ENCODE measurements around the gene ZDHHC16.
"Not testable (repeated sequence)": the region's sequence is repeated elsewhere in the genome, so short reads cannot be mapped to it uniquely, and the experiment has no call there.

The ZDHHC16 gene

DNA sequence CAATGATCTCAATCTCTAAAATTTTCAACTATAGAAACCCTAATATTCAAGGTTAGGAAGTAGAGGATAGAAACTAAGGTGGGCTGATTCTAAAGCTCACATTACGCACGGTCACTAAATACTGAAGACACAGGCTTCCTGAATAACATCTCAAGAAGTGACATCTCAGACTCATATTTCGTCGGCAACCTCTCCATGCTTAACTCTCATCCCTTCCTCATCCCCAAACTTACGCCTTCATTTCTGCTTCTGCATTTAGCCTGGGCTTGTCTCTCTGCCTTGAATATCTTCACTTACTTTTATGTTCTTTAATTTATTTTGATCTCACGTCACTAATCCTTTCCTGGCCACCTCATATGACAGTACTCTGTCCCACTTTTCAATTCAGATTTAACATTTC, 10.8 kb upstream of the ZDHHC16 start:
- FAIRE-seq, result no peak

- FAIRE-seq, result no peak
These were observed 3.7 kb upstream of the ZDHHC16 start for GRCh38 chr10:97442277-97442676.

GRCh38 chr10:97444212-97444611, 1.8 kb upstream of the ZDHHC16 start:
- FAIRE-seq, result no peak

DNA sequence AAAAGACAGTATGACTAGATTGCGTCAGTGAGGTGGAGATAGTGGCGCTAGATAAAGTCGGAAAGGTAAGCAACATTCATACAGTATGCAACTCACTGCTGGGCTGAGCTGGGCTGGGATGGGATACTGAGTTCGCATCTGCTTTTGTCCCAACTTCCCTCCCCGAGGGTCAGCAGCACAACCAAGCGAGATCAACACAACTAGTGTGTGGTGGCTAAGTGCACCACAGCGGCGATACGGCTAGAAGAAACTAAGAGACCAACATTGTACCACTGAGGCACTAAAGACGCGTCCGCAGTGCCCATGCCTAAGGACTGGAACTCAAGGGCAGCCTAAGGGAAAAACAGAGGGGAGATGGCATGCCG, 636 bp upstream of the ZDHHC16 start:
- no peak for FAIRE-seq

- no peak for FAIRE-seq
These were observed 4.9 kb downstream of the ZDHHC16 start for GRCh38 chr10:97450828-97451227.

DNA sequence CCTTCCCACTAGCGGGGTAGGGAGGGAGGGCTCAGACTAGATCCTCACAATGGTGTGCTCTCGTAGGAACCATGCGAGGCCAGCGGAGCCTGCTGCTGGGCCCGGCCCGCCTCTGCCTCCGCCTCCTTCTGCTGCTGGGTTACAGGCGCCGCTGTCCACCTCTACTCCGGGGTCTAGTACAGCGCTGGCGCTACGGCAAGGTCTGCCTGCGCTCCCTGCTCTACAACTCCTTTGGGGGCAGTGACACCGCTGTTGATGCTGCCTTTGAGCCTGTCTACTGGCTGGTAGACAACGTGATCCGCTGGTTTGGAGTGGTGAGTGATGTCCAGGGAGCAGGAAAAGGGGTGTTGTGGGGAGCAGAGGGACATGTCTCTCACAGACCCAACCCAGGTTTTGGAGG, 5.6 kb downstream of the ZDHHC16 start:
- no peak for FAIRE-seq

DNA sequence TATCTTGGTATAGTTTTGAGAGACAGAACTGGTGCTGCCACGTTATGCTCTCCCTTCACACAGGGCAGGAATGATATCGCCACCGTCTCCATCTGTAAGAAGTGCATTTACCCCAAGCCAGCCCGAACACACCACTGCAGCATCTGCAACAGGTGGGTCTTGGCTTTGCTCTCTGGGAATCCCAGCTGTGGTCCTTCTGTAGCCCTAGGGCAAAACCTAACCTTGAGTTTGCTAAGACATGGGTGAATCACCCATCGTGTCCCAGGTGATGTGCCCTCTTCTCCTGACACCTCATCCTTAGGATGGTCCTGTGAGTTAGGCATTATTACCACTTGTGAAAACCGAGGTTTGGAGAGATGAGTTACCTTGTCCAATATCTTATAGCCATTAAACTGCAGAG, 6.4 kb downstream of the ZDHHC16 start:
- no peak for FAIRE-seq

GRCh38 chr10:97454330-97455036, 8.5 kb downstream of the ZDHHC16 start:
- no peak for FAIRE-seq

DNA sequence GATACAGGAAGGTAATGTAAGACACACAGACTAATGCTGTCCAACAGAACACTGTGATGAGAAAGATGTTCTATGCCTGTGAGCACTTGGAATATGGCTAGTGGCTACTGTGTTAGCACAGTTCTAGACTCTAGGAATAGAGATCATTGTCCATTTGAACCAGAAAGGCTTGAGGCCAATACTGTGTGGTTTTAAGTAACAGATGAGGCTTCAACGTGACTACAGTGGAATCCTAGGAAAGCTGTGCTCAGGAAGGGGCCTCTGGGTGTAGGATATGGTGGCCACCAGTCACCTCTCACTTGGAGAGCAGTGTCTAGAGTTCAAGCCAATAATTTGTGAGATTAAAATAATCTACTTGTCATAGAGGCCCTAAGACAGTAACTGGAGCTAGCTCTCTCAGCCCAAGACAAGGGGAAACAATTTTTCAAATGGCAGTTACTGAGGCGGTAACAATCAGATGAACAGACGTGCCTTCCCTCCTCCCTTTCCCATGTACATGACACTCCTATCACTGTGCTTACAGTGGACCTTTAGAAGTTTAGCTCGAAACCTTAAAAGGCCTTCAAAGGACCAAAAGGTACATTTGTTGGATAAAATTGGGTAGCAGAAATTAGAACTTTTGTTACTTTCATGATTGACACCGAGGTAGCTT, 10.2 kb downstream of the ZDHHC16 start:
- FAIRE-seq, result no peak

- FAIRE-seq, result no peak
These were observed 10.7 kb downstream of the ZDHHC16 start for GRCh38 chr10:97456686-97457065.

GRCh38 chr10:97459111-97459510, 13.1 kb downstream of the ZDHHC16 start:
- no peak for FAIRE-seq

GRCh38 chr10:97459933-97460332, 14.0 kb downstream of the ZDHHC16 start:
- FAIRE-seq, result no peak

GRCh38 chr10:97462309-97462708, 16.3 kb downstream of the ZDHHC16 start:
- FAIRE-seq, result no peak

DNA sequence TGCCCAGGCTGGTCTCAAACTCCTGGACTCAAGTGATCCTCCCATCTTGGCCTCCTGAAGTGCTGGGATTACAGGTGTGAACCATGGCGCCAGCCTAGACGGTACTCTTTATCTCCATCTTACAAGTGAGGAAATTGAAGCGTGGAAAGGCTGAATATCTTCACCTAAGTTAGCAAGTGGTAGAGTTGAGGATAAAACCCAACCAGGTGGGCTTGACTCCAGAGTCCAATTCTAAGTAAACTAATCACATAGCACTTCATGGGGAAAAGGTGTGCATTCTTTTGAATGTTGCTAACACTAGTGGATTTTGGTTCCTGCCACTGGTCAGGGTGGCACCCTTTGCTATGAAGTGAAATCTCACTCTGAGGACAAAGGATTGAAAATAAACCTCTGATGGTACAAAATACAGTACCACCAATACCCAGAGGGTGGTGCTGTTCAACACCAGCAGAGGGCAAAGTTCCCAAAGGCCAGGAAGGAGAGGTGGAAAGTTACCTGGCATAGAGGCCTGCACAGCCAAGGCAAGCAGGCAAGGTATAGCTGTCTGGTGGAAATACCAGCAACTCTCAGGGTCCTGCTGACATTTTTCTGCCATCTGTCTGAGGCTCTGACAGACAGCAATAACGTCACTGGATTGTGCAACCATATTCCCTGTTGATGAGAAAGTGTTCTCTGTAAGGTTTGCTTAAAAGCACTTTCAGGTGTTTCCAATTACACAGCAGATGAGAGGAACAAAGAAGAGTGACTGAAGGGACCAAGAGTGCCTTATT, 17.6 kb downstream of the ZDHHC16 start:
- FAIRE-seq, result no peak

DNA sequence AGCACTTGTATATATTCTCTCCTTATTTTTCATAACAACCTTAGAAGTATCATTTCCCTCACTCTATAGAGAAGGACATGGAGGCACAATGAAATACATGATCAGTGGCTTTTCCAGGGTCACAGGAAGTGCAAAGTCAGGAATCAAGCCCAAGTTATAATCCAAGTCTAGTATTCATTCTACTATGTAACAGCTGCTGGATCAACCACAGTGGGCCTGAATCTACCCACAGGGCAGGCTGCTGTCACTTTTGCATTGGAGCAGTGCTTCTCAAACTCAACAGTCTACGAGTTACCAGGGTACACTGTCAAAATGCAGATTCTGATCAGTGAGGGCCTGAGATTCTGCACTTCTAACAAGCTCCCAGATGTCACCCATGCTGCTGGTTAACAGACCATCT, 18.3 kb downstream of the ZDHHC16 start:
- FAIRE-seq, result no peak

GRCh38 chr10:97465982-97466381, 20.0 kb downstream of the ZDHHC16 start:
- no peak for FAIRE-seq

GRCh38 chr10:97466755-97467154, 20.8 kb downstream of the ZDHHC16 start:
- FAIRE-seq, result no peak

DNA sequence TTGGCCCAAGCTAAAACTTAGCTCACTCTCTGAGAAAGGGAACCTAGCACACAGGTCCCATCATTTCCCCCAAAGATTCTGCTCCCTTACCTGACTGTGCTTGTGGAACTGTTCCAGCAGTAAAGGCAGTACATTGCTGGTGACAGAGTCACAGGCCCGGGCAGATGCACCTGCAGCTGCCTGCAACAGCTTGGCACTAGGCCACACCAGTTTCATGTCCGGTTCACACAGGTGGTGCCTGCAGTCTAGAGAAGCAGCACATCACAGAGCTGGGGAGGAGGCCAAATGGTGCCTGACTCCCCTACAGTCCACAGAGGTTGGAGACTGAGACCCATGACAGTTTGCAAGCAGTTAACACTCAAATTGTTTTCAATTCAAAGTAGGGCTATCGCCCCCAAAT, 22.2 kb downstream of the ZDHHC16 start:
- FAIRE-seq, result no peak

DNA sequence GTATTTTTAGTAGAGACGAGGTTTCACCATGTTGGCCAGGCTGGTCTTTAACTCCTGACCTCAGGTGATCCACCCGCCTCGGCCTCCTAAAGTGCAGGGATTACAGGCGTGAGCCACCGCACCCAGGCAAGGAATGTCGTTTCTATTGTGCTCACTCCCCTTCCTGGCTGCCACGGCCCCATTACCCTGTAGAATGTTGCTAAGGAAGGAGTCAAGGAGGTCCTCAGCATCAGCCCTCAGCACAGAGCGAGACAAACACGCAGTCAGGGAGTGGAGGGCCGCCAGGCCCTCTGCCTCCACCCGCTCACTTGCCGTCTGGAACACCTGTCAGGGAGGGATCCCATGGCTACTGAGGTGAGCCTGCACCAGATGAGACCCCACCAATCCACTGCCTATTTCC, 22.8 kb downstream of the ZDHHC16 start:
- FAIRE-seq, result not testable (repeated sequence)

DNA sequence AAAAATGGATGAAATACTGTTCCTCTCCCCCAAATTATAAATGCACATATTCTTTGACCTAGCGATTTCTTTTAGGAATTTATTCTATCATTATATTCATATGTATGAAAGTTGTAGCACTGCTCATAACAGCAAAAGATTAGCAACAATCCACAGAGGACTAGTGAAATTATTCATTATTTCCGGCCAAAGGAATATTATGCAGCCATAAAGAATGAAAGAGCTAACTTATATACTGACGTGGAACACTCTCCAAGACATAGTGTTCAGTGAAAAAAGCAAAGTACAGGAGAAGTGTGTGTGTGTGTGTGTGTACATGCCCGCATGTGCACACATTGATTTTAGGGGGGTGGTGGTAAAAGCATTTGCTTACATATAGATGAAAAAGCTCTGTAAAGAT, 28.9 kb downstream of the ZDHHC16 start:
- FAIRE-seq, result no peak

DNA sequence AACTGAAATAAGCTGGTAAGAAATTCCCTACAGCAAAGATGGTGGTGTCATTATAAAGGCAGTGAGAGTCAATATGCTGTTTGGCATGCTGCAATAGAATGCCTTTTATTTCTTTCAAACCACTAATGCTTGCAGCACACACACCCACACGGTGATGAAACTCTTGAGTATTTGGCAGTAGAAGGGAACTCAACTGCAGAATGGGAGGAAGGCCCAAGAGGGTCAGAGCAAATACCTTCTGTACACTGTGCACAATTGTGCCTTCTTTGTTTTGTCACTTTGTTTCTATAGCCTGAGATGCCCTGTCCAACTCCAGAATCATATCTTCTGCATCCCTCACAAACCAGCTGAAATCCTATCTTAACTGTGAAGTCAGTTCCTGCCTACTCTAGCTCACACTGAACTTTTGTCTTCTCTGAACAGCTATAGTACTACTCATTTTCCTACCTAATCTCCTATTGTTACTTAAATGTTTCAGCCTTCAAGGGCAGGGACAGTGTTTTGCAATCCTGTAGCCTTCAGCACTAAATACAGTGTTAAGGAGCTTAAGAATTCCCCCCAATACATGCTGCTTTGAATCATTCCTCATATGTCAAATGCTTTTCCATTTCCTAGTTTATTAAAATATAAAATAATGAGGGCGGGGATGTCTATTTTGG, 30.1 kb downstream of the ZDHHC16 start:
- no peak for FAIRE-seq

GRCh38 chr10:97479410-97479809, 33.4 kb downstream of the ZDHHC16 start:
- not testable (repeated sequence) for FAIRE-seq

GRCh38 chr10:97479939-97480338, 34.0 kb downstream of the ZDHHC16 start:
- FAIRE-seq, result no peak

DNA sequence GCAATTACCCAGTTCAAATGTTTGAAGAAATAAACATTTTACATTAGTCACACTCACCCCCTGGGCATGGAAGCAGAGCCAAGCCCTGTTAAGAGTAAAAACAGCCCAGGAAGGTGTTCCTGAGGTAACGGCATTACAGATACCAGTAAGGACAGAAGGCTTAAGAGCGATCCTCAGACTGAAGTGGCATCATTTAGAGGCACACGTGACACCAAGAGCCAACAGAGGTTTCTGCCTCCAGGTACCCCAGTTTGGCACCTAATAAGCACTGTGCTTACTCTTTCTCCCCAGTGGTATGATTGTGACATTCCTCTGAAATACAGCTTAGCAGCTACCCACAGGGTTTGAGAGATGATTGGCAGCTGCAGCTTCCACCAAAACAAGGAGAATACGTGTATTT, 35.1 kb downstream of the ZDHHC16 start:
- FAIRE-seq, result no peak

Data from TTC549 (cell line).